HG02852 (cell line): ENCODE data around the gene PDIA5.

ENCODE experiments used
- ATAC-seq: cut with Tn5 transposase; IDR thresholded peaks from one replicate; pipeline ENCODE4 v1.9.1; 2021; ENCODE audit warnings: mild to moderate bottlenecking, moderate library complexity; ENCODE audit not compliant: unreplicated experiment

Gene PDIA5

DNA sequence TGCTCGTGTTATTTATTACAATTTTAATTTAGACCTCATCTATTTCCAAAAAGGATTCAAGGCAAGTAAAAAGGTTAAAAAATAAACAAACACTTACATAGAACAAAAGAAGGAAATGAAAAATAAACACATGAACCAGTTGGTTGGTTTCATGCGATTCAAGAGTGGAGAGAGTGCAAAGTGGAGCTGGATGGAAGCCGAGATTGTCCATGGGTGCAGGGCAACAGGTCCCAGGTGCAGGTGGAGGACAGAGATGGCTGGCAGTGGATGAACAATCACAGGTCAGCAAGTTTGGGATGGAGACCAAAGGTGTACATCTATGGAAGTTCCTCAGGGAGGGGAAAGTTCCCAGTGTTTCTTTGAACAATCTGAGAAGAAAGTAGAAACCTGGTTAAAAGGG lies 27.6 kb upstream of the PDIA5 start:
- no peak for ATAC-seq

DNA sequence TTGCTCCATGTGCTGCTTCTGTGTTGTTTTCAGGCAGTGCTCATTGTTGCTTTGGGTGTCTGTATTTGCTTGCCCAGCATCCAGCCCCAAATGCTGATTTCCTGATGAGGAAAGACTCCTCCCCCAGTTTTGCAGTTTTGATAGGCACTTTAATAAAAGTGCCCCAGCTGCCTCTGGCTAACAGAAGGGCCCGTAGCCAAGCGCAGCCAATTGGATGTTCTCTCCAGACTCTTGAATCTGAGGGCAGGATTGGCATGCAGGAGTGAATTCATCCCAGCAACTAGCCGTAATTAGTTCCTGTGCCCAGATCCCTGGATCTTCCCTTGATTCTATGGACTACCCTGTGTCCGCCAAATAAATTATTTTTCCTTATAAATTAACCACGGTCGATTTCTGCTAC lies 24.4 kb upstream of the PDIA5 start:
- ATAC-seq, result no peak

DNA sequence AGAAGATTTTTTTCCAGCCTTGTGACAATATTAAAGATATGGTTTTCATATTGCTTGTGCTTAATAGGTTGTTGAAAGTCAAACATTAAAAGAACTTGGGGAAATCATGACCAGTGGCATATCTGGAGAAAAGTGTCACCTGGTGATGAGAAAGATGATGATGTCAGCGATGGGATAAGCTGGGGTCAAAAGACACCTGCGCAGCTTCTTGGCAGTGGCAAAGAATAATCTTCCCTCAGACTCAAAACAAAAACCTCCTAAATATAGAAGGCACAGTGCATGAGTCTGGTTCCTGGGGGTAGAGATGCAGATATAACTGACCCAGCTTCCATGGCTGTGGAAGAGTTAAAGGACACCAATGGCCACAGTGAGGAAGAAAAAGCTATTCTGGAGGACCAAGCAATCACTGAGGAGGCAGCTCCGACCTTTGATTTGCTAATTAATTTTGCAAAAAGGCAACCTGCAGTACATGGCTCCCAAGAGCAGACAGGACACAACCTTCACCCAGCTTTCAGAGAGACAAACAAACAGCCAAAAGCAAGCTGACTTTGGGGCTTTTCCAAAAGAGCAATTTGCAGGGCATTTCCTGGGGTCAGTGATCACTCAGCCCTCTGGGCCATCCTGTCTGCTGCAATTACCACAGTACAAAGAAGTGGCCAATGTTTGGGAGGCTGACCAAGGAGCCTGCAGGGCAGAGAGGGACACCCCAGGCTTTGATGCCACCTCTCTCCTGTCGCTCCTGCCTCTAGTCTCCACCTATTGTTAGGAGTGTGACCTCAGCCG lies 21.7 kb upstream of the PDIA5 start:
- no peak for ATAC-seq

DNA sequence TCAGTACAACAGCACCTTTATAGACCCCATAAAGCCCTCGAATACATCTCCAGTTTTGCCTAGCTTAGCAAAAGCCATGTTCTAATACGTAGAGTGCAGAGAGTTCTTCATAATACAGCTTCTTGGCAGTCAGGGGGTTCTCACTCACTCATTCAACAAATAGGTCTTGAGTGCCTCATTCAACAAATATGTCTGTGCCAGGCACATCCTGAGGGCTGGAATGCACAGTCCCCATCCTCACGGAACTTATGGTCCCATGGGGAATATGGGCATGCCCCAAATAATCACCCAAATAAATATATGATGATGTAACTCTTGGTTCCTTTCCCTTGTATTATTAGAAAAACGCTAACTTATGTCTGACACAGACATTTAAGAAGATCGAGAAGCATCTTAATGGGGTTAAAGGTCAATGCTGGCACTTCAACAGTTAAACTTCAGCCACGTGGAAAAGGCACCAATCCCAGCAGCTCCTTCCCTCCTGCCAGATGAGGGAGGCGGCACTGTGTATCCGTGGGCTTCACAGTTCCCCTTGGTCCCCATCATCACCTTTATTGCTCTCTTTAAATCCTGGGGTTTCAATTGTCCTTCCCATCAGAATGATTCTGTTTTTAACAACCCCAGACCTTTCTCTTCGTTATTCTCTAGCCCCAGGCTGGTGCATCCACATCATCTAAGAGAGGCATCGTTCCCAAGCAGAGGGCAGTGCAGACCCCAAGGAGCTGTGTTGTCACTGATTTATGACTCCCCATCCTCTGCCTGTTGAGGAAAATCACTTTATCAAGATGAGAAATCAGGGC lies 20.4 kb upstream of the PDIA5 start:
- no peak for ATAC-seq

DNA sequence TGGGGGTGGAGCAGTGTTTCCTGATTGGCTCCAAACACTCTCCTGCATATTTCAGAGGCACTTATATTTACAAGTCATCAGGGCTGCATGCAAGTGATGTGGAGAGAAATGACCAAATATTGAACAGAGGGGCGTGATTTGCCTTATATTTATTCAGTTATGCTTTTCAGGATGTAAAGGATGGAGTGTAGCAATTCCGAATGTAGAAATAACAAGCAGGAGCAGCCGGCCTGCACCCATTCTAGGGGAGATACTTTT lies 19.8 kb upstream of the PDIA5 start:
- no peak for ATAC-seq

DNA sequence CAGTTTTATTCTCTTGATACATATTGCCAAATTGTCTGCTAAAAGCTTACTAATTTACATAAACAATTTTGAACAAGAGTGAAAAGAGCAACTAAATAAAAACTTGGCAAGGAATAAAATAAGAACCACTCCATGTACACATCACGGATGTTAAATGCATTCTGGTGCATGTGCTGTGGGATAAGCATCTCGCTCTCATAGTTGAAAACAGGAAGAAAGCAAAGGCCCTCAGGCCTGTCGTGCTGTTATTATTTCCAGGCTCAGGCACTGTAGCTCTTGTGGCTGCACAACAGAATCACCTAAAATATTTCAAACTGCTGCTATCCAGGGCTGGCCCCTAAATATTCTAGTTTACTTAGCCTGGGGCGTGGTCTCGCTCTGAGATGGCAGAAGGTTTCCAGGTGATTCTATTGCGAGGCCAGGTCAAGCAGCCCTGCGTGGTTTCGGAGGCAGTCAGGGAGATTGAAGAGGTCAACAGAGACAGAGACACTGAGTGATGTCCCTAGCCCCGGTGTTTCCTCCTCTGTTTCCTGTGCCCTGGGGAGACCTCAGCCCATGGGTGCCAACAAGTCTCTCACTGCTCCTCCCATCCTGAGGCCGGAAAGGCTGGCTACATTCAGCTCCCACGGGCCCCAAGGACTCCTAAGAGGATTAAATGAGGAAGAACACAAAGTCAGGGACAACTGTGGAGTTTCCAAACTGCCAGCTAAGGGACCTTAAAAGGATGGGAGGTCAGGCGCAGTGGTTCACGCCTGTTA lies 18.2 kb upstream of the PDIA5 start:
- ATAC-seq, result no peak

DNA sequence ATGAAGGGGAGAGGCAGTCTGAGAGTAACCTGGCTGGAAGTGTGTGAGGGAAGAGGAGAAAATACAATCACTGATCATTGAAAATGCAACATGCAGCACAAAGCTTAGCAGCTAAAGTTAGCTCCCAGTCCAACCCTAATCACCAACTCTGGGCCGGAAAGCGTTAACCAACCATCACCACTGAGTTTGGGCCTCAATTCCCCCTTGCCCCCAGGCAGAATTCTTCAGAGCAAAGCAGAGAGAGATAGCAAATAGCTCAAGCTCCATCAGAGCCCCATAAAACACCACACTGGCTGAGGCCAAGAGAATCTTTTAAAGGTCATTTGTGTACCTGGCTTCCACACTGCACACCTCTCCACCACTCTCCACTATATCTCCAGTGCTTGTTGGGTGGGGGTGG lies 16.2 kb upstream of the PDIA5 start:
- ATAC-seq, result no peak

DNA sequence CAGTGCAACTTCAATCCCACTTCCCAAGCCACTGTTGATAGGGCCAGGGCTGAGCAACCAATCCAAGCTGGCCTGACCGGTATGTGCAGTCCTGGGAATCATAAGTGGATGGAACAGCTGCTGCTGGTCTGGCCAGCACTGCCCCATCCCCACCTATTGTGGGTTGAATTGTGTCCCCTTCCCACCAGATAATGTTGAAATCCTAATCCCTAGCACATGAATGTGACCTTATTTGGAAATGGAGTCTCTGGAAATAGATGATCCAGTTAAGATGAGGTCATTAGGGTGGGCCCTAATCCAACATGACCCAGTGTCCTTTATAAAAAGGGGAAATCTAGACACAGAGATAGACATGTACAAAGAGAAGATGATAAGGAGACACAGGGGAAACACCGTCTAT lies 13.7 kb upstream of the PDIA5 start:
- no peak for ATAC-seq

DNA sequence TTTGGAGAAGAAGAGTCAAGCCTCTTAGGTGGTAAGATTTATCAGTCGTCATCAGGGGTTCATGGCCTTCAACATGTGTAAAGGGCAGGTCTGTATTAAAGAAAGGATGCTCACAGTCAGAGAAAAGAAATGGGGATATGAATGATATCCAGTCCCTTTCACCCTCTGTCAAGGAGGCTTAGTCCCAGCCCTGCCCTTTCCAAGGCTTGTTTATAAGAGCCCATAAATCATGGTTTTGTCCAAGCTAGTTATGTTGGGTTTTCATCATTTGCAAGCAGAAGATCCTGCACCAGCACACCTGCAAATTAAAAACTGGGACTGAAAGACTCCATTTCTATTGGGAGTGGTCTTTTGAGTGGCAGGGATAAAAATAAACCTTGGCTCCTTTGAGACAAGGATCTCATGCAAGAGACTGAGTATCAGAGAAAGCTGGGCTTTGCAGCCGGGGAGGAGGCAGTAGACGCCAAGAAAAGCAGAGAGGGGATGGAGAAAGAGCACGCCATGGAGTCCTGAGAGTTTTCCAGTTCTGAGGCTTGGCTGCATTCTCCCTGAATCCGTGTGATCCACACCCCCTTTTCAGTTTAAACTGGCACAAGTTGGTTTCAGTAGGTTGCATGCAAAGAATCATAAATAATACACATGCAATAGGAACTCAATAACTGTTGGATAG lies 12.6 kb upstream of the PDIA5 start:
- ATAC-seq, result no peak

DNA sequence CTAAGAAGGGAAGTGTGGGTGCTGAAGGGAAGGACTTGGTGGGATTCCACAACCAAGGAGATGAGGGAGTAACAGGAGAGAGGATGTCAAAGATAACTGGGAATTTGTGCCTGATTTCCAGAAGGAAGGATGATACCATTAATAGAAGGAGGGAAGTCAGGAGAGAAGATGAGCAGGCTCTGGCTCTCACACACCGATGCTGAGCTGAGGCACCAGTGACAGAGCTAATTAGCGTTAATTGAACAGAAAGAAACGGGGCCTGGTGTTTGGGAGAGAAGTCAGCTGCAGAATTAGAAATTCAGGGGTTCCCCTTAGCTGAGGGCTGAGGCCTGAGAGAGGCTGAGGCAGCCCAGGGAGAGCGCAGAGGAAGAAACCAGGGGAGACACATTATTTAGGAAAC lies 11.9 kb upstream of the PDIA5 start:
- no peak for ATAC-seq

DNA sequence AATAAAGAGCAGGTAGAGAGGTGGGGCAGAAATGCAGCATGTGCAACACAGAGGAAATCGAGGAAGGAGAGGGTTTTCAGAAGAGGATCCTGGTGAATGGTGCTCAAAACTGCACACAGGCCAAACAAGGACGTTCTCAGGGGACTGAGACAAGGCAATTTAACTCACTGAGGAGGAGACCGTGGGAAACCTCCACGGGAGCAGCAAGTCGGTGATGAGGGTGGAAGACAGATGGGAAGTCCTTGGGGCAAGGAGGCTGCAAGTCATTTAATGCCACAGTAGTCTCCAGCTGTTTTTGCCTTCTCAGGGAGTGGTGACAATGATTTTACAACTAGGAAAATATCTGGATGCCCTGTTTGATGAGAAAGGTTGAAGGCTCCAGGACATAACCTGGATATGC lies 11.5 kb upstream of the PDIA5 start:
- ATAC-seq, result no peak

DNA sequence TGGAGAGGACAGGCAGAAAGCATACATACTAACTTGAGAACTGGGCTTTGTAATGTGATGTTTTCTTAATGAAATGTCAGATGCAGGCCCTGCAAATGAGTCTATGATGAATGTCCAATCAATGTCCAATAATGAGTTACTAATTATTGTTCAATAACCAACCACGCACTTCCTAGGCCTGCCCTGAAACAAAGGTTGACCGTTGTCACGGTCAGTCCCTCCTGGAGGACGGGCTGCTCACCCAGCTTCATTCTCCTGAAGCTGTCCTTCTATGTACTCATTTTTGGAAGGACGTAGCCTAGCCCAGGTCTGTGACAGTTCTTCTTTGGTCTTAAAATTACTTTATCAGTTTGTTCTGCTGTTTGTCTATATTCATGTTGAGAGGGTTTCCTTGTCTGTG lies 8.3 kb upstream of the PDIA5 start:
- no peak for ATAC-seq

DNA sequence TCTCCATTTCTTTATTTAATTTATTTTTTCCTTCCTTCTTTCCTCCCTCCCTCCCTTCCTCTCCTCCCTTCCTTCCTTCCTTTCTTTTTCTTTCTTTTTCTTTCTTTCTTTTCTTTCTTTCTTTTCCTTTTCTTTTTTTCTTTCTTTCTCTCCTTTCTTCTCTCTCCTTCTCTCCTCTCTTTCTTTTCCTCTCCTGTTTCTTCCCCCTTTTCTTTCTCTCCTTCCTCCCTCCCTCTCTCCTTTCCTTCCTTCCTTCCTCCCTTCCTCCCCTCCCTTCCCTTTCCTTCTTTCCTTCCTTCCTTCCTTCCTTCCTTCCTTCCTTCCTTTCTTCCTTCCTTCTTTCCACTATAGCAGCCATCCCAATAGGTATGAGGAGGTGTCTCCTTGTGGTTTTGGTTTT lies 6.8 kb upstream of the PDIA5 start:
- no peak for ATAC-seq

DNA sequence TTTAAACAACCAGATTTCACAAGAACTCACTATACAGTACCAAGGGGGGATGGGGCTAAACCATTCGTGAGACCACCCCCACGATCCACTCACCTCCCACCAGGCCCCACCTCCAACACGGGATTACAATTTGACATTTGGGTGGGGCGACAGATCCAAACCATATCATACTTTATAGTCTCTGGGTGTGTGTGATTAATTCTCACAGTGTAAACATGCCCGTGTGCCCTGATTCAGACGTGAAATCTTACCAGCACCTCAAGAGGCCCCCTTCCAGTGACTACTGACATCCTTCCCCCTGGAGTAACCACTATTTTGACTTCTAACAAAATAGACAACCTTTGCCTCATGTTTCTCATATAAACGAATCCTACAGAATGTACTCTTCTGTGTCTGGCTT lies 5.0 kb upstream of the PDIA5 start:
- no peak for ATAC-seq

DNA sequence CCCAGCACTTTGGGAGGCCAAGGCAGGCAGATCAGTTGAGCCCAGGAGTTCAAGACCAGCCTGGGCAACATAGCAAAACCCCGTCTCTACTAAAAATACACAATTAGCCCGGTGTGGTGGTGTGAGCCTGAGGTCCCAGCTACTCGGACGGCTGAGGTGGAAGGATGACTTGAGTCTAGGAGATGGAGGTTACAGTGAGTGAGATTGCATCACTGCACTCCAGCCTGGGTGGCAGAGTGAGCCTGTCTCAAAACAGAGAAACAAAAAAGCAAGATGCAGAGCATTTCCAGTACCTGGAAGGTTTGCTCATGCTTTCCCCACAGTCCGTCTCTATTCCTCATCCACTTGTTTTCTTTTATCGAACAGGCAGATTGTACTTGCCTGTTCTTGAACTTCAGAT lies 3.8 kb upstream of the PDIA5 start:
- no peak for ATAC-seq

DNA sequence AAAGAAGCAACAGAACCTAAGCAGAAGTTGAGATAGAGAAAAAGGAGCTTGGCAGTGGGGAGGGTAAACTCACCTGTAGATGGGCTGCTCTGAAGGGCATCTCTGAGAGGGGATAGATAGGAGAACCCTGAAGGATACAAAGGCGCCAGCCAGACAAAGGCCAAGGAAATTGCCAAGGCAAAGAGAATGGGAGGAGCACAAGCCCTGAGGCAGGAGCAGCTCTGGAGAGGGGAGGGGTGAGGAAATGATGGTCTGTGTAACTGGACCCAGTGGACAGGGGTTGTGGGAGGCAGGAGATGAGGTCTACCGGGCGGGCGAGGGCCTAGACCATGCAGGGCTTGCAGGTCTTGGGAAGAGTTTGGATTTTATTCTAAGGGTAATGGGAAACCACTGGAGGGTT lies 2.3 kb upstream of the PDIA5 start:
- no peak for ATAC-seq

DNA sequence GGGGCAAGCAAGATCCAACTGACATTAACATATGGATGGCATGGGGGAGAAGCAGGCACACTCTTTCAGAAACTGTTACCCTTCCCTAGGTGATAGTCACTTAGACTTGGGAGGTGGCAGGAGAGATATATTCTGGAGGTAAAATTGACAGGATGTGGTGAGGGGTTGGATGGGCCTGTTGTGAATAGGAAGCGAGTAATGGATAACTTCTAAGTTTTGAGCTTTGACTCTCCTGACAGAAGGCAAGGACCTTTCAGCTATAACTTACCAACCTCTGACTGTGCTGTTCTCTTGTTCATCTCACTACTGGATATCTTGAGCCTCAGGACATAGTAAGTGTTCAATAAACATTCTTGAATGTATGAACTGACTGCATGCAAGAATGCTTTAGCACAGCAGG lies 1.9 kb upstream of the PDIA5 start:
- no peak for ATAC-seq

DNA sequence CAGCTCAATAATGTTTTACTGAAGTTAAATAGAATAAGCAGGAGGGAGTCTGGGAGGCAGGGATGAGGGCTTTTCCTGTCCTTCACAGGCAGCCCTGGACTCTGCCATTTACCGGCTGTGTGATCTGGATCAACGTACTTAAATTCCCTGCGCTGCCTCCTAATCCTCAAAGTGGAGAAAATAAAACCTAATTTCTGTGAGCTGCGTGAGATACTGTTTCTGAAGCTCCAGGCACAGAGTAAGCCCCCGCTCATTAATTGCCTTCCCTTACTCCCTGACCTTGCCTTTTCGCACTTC lies 278 bp upstream of the PDIA5 start:
- ATAC-seq, result no peak

DNA sequence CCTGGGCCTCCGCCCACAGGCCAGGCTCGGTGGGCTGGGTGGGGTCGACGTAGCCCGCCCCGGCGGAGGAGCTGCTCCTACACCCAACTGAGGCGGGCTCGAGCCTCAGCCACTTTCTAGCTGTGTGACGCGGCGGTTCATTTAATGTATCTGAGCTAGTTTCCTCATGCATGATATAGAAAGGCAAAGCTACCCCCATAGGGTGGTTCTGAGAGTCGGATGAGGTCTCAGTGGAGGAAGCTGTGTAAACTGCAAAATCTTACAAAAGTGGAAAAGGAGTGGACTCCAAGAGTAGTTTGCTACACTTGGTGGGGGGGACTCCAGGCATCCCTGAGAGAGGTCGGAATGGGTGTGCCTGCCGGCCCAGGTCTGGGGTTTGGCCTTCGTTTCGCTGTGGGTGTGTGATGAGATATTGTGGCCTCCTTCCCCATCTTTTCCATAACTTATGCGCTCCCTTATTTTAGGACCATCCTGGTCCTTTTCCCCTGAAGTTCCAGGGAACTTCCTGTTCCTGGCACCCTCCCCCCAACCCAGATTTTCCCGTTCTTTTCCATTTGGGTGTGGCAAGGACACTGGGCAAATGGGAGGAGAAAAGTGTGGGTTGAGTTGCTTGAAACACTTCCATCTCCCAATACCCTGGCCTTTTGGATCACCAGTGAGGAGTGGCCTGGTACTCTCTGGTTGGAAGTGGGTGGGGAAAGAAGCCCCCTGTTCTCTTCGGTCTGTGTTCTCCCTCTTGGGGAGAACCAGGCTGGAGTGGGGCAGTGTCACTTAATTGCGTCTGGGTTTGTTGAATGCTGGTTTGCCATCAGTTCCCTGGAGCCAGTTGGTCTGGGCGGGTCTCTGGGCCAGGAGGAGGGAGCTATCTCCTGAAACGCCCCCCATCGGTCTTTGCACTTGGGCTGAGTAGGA lies 1.1 kb downstream of the PDIA5 start:
- ATAC-seq, result peak; percentile 33

DNA sequence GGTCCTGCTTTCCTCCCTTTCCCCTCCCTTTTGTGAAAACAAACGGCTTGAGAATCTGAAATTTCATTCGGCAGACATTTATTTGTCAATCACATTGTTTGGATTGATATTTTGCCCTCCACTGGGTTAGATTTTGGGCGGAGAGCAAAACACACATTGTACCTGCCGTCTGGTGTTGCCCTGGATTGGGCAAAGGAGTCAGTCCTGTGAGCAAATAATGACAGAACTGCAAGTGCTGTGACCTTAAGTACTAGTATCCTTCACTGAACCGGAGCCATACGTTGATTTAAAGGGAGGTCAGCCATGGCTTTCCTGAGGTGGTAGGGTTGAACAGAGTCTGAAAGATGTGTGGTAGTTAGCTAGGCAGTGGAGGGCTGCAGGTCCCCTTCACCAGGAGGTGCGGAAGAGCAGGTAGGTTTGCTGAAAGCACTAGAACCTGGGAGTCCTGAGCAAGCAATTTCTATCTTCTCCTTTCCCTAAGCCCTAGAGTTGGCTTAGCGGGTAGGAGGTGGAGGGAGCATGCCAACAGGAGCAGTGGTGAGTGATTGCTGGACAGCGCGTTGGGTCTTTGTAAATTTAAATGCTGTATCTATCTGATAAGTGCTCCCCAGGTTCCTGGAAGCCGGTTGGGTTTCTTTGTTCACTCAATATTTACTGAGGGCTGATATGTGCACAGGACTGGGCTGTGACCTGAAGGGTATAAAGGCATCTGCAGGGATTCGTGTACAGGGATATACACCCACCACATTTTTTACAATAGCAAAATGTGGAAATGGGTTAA lies 2.0 kb downstream of the PDIA5 start:
- ATAC-seq, result no peak
